AG04450 (cell line): ENCODE data around the gene SYTL2. TPM values are rescaled to one million over a fixed set of nuclear protein-coding genes. Genes with fewer than 3 reads are reported as not detected.

Experiments
- CTCF ChIA-PET: fragments of 300-600, 350-600 bp; formaldehyde crosslinking; extraction: SDS; loops from one replicate; lab custom pipeline; 2022; ENCODE audit warnings: antibody characterized with exemption, inconsistent platforms; lab: Charles Lee
- POLR2A ChIA-PET: fragments of 350-600 bp; formaldehyde crosslinking; extraction: SDS; loops from one replicate; lab custom pipeline; 2021; ENCODE audit warnings: antibody characterized with exemption, inconsistent platforms; lab: Yijun Ruan, JAX
- DNase-seq: peaks from one replicate; pipeline ENCODE4 v3.0.0-alpha.2; 2011; ENCODE audit warnings: low read depth, low spot score
- H3K27ac ChIP-seq: one replicate; pipeline ENCODE4 v1.5.1; 2012; ENCODE audit warnings: low read depth, low read length, control low read depth
- H3K27me3 ChIP-seq: one replicate; pipeline ENCODE4 v1.6.0; 2012; ENCODE audit warnings: low read length; ENCODE audit not compliant: control insufficient read depth, insufficient read depth
- H3K4me3 ChIP-seq: 2 replicates; pipeline ENCODE4 v1.5.1; 2011; ENCODE audit warnings: mild to moderate bottlenecking, low read depth, low read length, control low read depth
- H3K9me3 ChIP-seq: 2 replicates; pipeline ENCODE4 v1.5.1; 2012; ENCODE audit warnings: low read length; ENCODE audit not compliant: control insufficient read depth, insufficient read depth
- polyA plus RNA-seq: library from polyadenylated mRNA; depleted of rRNA; stranded (reverse); fragments of >200 nt; gene quantifications from 2 replicates; pipeline ENCODE4 v1.2.3, GENCODE V29; 2011
- TF ChIP-seq, protein P1 (sequence below): IDR thresholded peaks from 2 replicates; pipeline ENCODE4 v1.5.1; 2011; ENCODE audit warnings: low read depth, low read length, control low read depth, inconsistent platforms

SYTL2 gene
- polyA plus RNA-seq, 1 experiment = 169 TPM

DNA sequence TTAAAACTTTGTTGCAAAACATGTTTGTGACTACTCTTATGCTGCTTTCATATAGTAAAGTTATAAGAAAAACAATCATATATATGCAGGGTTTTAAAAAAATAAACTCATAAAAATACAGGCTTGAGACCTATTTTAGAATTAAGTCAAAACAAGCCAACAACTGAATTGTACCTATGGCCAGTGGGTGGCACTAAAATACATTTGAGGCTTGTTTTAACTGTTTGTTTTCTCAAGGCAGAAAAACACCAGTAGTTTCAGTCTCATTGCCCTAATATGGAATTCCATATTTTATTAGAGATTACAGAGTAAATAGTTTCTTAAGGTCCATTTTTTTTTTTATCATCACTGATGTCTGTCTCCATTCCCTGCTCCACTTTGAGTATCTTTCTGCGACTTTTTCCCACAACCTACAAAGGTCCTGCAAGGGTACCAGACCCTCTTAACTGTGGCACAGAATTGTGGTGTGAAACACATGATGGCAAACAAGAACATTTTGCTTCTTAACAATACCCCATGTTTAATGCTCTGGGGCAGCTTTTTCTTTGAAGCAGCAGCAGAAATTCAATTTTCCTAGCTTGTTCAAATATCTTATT lies 116.5 kb downstream of the SYTL2 start:
- no peaks in the 10 kb centered on the region for H3K27me3 ChIP-seq
- TF ChIP-seq, protein P1, sequence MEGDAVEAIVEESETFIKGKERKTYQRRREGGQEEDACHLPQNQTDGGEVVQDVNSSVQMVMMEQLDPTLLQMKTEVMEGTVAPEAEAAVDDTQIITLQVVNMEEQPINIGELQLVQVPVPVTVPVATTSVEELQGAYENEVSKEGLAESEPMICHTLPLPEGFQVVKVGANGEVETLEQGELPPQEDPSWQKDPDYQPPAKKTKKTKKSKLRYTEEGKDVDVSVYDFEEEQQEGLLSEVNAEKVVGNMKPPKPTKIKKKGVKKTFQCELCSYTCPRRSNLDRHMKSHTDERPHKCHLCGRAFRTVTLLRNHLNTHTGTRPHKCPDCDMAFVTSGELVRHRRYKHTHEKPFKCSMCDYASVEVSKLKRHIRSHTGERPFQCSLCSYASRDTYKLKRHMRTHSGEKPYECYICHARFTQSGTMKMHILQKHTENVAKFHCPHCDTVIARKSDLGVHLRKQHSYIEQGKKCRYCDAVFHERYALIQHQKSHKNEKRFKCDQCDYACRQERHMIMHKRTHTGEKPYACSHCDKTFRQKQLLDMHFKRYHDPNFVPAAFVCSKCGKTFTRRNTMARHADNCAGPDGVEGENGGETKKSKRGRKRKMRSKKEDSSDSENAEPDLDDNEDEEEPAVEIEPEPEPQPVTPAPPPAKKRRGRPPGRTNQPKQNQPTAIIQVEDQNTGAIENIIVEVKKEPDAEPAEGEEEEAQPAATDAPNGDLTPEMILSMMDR = peak; percentile 54
- H3K27ac ChIP-seq = no peak overlapping the region
- H3K9me3 ChIP-seq = no peaks in the 10 kb centered on the region
- ChIA-PET POLR2A (interaction anchor here (2.3 kb wide), 1 partner anchor 8 kb away, joined by 5 read pairs; the partner anchor contains the start of gene CCDC89), CTCF (interaction anchor here (1.0 to 2.6 kb wide), 10 partner anchors 8 to 160 kb away, joined by 3 to 19 read pairs (median 4); partner anchors contain the start of genes CCDC83 and CCDC89)
- DNase-seq = no peak
- no peak overlapping the region for H3K4me3 ChIP-seq

DNA sequence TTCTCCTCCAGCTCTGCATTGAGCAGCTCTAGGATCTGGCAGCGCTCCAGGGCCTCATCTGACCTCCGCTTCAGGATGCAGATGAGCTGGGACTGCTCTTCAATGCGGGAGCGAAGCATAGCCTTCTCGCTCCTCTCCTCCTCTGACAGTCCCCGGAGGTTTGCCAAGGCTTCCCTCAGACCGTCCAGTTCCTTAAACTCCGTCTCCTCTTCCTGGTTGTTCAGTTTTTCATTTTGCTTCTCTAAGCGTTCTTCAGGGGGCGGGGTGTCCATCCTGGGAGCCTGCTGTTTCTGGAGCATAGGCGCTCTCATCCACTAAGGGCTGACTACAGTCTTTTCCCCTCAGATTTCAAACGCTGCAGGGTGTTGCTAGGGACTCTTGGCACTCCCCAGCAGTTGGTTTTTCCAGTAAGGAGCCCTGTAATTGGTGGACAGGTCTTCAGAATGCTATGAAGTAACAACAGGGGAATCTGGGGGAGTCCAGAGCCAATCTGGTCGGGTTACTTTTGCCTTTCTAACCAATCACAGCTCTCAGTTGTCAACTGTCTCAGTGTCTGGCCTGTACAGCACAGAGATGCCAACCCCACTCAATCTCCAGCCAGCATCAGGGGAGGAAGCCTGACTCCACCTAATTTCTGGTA lies 125.0 kb downstream of the SYTL2 start, which contains the start of gene CCDC89:
CCDC89 (minus strand) TSS at position 376 of the 640 bp plus-strand sequence; CDS start at position 311, 65 bp downstream.
- ChIA-PET CTCF (interaction anchor here (0.5 to 2.2 kb wide), 10 partner anchors 10 to 607 kb away, joined by 3 to 11 read pairs (median 4); partner anchors contain the start of genes CCDC83 and CREBZF), POLR2A (interaction anchor here (0.9 to 2.7 kb wide), 14 partner anchors 10 to 617 kb away, joined by 3 to 43 read pairs (median 6); partner anchors contain the start of genes CCDC83, CREBZF, DLG2 and TMEM126A)
- TF ChIP-seq, protein P1 = no peak
- Histone ChIP-seq H3K9me3 (no peaks in the 10 kb centered on the region), H3K27me3 (no peaks in the 10 kb centered on the region), H3K4me3 (peak within 1 kb of the TSS; percentile 69), H3K27ac (peak within 1 kb of the TSS; percentile 80)
- DNase-seq = peak; percentile 97

DNA sequence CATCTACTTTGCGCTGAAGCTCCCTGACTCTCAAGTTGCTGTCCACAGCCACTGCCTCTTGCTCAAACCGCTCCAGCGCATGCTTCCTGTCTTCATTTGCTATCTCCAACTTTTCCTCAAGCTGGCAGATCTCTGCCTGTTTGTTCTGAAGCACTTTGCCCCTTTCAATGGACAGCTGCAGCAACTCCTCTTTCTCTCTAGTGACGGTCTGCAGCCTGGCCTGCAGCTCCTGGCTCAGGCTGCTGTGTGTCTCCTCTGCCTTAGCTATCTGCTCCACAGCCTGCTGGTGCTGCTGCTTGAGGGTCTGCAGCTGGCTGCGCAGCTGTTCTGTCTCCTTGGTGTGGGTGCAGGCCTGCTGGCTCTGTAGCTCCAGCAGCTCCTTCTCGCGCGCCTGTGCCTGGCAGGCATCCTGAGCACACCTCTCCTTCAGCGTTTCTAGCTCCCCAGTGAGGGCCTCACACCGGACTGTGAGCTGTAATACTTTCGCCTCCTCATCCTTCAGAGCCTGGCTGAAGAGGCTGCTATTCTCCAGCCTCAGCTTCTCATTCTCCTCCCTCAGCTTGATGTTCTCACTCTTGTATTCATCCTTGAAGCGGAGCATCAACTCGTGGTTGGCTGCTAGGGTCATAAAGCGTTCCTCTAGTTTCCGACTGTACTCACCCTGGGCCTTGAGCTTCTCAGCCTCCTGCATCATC lies 125.7 kb downstream of the SYTL2 start:
- TF ChIP-seq, protein P1 = no peak
- Histone ChIP-seq H3K9me3 (no peaks in the 10 kb centered on the region), H3K27me3 (no peaks in the 10 kb centered on the region), H3K4me3 (peak overlapping the region; percentile 69), H3K27ac (peak overlapping the region; percentile 80)
- CTCF ChIA-PET = interaction anchor here (0.5 to 2.2 kb wide), 8 partner anchors 10 to 357 kb away, joined by 3 to 11 read pairs (median 5); partner anchors contain the start of genes CCDC83 and CREBZF
- POLR2A ChIA-PET = interaction anchor here (0.5 to 2.7 kb wide), 16 partner anchors 14 to 617 kb away, joined by 3 to 43 read pairs (median 6); partner anchors contain the start of genes CCDC83, CREBZF, DLG2 and TMEM126A
- peak; percentile 55 for DNase-seq

DNA sequence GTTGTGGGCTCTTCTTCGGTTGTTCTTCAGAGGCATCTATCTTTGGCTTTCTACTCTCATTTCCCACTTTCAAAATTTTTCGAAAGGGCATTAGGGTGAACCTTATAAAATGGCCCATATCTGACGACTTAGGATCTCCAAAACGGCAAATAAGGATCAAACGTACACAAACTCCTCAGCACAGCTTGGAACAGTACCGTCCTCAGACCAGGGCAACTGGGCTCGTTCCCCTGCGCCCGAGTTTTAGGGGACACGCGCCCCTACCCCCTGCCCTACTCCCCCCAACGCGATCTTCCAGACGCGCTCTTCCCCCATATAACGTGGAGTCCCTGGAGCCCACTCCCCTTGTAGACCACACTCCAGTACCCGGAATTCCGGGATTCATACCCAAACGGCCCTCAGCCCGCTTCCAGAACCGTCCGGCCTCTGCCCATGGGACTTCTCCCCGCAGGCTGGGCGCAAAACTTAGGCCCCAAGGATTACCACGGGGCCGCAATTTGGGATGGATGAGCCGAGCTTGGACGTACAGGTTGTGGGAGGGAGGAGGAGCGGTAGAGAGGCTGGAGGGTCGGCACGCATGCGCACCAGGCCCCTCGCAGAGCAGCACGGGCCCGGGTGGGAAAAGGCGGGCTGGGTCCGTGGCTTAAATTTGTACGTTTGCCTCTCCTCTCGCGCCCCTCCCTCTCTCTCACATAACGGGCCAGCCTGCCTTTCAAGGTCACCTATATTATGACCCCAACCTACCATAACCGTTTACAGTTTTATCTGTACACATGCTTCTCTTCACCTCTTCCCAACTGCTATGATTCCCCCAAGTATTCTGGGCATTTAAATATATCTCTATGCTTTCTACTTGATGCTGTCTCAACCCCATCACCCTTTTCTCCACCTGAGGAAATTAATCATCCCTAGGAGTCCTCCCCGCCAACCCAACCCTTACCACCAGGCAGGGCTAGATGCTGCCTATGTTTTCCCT lies 128.3 kb downstream of the SYTL2 start:
- peak; percentile 32 for DNase-seq
- H3K27me3 ChIP-seq = no peaks in the 10 kb centered on the region
- ChIA-PET POLR2A (interaction anchor here (1.0 kb wide), 1 partner anchor 18 kb away, joined by 3 read pairs; the partner anchor contains the start of gene CREBZF), CTCF (interaction anchor here (0.6 kb wide), 1 partner anchor 146 kb away, joined by 3 read pairs; no protein-coding TSS in a partner anchor)
- peak overlapping the region; percentile 70 for H3K4me3 ChIP-seq
- TF ChIP-seq, protein P1 = no peak
- no peak overlapping the region for H3K27ac ChIP-seq
- H3K9me3 ChIP-seq = no peaks in the 10 kb centered on the region
